Mucosa of stomach (tissue), 1 donor: ENCODE results near the gene EFNA5.

ENCODE experiments used
- H3K27me3 ChIP-seq: one replicate; pipeline ENCODE4 v1.7.0; 2013; ENCODE audit warnings: mild to moderate bottlenecking, low read length; ENCODE audit not compliant: control insufficient read depth, insufficient read depth
- H3K36me3 ChIP-seq: one replicate; pipeline ENCODE4 v1.7.0; 2013; ENCODE audit warnings: low read length; ENCODE audit not compliant: control insufficient read depth, insufficient read depth
- H3K4me1 ChIP-seq: one replicate; pipeline ENCODE4 v1.7.0; 2013; ENCODE audit warnings: mild to moderate bottlenecking, low read length; ENCODE audit not compliant: control insufficient read depth, insufficient read depth
- H3K4me3 ChIP-seq: one replicate; pipeline ENCODE4 v1.7.0; 2013; ENCODE audit warnings: low read length
- H3K9ac ChIP-seq: one replicate; pipeline ENCODE4 v1.7.0; 2013; ENCODE audit warnings: mild to moderate bottlenecking, low read length, moderate library complexity
- H3K9me3 ChIP-seq: one replicate; pipeline ENCODE4 v1.7.0; 2013; ENCODE audit warnings: mild to moderate bottlenecking, low read length, moderate library complexity; ENCODE audit not compliant: control insufficient read depth
- donor health status: Pancreatic carcinoma.

EFNA5 gene

DNA sequence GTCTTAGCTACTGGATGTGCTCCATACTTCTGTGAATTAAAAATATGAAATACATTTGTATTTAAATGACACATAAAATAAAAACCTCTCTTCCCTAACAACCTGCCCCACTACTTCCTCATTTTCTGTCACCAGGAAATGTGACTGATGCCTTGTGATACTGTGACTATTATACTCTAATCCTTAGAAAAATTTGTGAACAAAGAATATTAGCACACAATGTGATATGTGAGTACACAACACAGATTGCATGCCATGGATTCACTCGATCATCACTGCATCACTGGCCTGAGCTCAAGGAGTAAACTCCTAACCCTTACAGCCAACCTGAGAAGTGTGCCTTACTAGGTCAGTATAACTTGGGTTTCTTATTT, 281.0 kb downstream of the EFNA5 start:
- H3K9ac ChIP-seq, result no peak overlapping the region
- H3K9me3 ChIP-seq, result no peaks in the 10 kb centered on the region
- no peak overlapping the region for H3K4me3 ChIP-seq
- H3K27me3 ChIP-seq, result no peaks in the 10 kb centered on the region
- H3K4me1 ChIP-seq, result peaks cover 23% of the 10 kb centered on the region
- no peaks in the 10 kb centered on the region for H3K36me3 ChIP-seq

- no peaks in the 10 kb centered on the region for H3K27me3 ChIP-seq
- H3K4me3 ChIP-seq, result no peak overlapping the region
- H3K36me3 ChIP-seq, result no peaks in the 10 kb centered on the region
- no peak overlapping the region for H3K9ac ChIP-seq
- H3K9me3 ChIP-seq, result no peaks in the 10 kb centered on the region
- H3K4me1 ChIP-seq, result peaks cover 23% of the 10 kb centered on the region
Measured at GRCh38 chr5:107389130-107389774, 281.5 kb downstream of the EFNA5 start.

DNA sequence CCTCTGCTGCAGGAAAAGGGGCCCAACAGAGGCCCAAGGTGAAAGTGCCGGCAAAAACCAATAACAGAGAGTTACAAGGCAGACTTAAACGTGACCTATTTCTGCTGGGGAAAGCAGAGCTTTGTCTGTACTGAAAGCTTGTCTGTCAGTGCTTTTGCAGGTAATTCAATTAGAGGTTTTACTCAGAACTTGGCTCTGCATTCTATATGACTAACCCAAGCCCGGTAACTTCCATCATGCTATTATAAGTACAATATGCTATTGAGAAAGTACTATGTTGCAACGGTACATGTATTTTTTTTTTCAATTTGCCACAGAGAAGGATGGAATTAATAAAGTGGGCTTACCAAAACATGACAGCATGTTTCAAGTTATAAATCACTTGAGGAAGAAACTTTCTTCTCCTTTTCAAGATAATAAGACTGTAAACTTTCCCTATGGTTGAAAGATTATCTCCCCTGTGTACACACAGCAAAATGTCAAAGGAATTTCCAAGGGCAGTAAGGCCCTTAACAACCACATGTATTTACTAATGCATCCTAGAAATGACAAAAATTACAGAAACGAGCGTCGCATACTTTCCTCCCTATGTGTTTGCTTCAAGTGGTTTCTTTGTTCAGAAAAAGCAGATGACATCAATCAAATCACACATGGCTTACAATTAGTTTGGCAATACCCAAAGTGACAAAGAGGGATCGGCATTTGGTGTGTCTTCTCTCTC, 282.4 kb downstream of the EFNA5 start:
- no peak overlapping the region for H3K4me3 ChIP-seq
- peaks cover 23% of the 10 kb centered on the region for H3K4me1 ChIP-seq
- no peaks in the 10 kb centered on the region for H3K36me3 ChIP-seq
- no peaks in the 10 kb centered on the region for H3K27me3 ChIP-seq
- no peaks in the 10 kb centered on the region for H3K9me3 ChIP-seq
- no peak overlapping the region for H3K9ac ChIP-seq

GRCh38 chr5:107387526-107388140, 283.1 kb downstream of the EFNA5 start:
- Histone ChIP-seq H3K4me1 (peaks cover 23% of the 10 kb centered on the region), H3K27me3 (no peaks in the 10 kb centered on the region), H3K9ac (no peak overlapping the region), H3K4me3 (no peak overlapping the region), H3K9me3 (no peaks in the 10 kb centered on the region), H3K36me3 (no peaks in the 10 kb centered on the region)

- peaks cover 36% of the 10 kb centered on the region for H3K4me1 ChIP-seq
- no peak overlapping the region for H3K4me3 ChIP-seq
- no peaks in the 10 kb centered on the region for H3K9me3 ChIP-seq
- H3K36me3 ChIP-seq, result no peaks in the 10 kb centered on the region
- H3K27me3 ChIP-seq, result no peaks in the 10 kb centered on the region
- no peak overlapping the region for H3K9ac ChIP-seq
Measured at GRCh38 chr5:107385708-107386107, 285.0 kb downstream of the EFNA5 start.

DNA sequence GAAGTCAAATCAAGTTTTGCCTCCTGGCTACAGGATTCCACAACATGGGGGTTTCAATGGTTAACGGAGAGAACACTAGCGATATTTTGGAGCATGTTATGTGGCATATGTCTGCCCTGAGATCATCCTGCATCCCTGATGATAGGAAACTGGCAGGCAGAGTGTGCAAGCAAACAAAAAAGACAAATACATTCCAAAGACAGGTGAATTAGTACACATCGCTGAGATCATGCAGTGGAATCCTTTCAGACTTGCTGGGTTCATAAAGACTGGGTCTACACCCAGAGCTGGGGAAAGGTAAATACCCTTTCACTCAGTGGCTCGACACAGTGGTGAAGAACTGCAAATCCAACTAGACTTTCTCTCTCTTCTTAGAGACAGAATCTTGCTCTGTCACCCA, 286.5 kb downstream of the EFNA5 start:
- Histone ChIP-seq H3K36me3 (no peaks in the 10 kb centered on the region), H3K4me3 (no peak overlapping the region), H3K9ac (no peak overlapping the region)

GRCh38 chr5:107383414-107383813, 287.3 kb downstream of the EFNA5 start:
- Histone ChIP-seq H3K4me3 (no peak overlapping the region), H3K4me1 (peaks cover 24% of the 10 kb centered on the region), H3K27me3 (no peaks in the 10 kb centered on the region), H3K9ac (no peak overlapping the region), H3K9me3 (no peaks in the 10 kb centered on the region), H3K36me3 (no peaks in the 10 kb centered on the region)

More for the DNA sequence above, 286.5 kb downstream of the EFNA5 start:
- Histone ChIP-seq H3K9me3 (no peaks in the 10 kb centered on the region), H3K4me1 (peaks cover 33% of the 10 kb centered on the region), H3K27me3 (no peaks in the 10 kb centered on the region)

DNA sequence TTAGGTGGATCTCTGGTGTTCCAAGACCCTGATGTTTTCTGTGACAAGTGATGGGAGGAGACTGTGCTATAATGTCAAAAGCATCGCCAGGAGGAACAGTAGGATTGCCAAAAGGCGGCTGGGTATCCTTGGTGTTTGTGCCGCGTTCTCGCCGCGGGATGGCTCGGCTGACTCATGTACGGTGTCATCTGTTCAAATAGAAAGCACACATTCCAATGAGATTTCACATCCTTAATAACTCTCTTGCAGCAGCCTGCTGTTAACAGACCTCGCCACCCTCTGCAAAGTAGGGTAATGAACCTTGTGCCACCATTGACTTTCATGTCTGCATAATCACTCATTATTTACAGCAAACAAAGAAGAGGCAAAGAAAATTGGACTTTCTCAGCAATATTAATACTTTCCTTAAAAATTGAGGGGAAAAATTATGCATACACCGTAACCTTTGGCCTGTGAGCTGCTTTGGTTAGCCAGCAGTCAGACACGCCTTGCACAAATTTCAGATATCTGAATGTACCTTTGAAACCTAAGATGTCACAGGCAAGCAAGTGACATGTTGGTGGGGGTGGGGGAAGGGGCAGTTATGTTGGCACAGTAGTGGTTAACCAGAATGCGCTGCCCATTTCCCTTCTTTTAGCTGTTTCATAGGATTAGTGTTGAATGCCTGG, 289.4 kb downstream of the EFNA5 start:
- no peaks in the 10 kb centered on the region for H3K36me3 ChIP-seq
- peaks cover 18% of the 10 kb centered on the region for H3K4me1 ChIP-seq
- H3K4me3 ChIP-seq, result no peak overlapping the region
- no peaks in the 10 kb centered on the region for H3K9me3 ChIP-seq
- no peaks in the 10 kb centered on the region for H3K27me3 ChIP-seq
- no peak overlapping the region for H3K9ac ChIP-seq

DNA sequence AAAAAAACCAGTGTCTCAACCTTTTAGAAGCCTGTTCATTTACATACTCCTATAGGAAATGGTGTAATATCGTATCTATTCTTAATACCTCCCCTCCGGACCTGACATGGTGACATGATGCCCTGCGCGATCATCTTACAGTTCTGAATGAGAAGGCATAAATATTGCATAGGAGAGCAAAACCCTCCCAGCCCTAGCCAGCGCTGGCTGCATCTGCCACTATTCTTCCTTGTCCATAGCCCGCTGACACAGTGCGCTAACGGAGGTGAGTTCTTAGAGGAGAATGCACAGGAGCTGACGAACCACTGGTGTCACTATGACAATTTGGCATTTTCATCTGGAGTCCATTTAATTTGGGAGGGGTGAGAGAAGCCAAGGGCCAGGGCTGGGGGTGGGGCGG, 290.1 kb downstream of the EFNA5 start:
- H3K9ac ChIP-seq, result no peak overlapping the region
- H3K27me3 ChIP-seq, result no peaks in the 10 kb centered on the region
- no peak overlapping the region for H3K4me3 ChIP-seq
- H3K4me1 ChIP-seq, result peaks cover 18% of the 10 kb centered on the region
- H3K9me3 ChIP-seq, result no peaks in the 10 kb centered on the region
- H3K36me3 ChIP-seq, result no peaks in the 10 kb centered on the region

DNA sequence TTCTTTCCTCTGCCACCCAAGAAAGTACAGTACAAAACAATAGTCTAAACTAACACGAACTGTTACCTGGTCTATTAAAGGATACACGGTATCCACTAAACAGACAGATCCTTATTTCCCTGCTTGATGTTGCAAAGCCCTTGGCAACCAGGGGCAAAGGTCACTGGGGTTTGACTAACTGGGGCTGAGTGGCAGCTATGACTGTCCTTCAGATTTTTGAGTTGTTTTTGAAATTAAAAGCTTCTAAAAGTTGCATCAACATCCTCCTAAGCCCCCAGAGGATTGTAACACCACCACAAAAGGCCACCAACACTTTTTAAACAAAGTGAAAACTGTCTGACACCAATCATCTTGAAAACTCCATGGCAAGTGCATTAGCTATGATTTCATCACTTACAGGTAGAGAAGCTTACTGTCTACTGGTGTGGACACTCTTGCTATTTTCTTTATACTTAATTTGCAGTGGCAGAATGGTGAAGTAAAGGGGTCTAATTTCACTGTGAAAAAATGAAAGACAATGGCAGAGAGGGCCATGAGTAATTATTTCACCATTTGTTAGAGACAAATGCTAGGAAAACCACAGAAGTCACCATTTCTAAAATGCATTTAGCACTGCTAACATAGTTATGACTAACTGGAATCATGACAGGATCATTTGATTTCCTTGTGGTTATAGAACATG, 292.4 kb downstream of the EFNA5 start:
- no peaks in the 10 kb centered on the region for H3K27me3 ChIP-seq
- no peaks in the 10 kb centered on the region for H3K36me3 ChIP-seq
- H3K9ac ChIP-seq, result no peak overlapping the region
- H3K4me1 ChIP-seq, result peaks cover 18% of the 10 kb centered on the region
- no peaks in the 10 kb centered on the region for H3K9me3 ChIP-seq
- no peak overlapping the region for H3K4me3 ChIP-seq

GRCh38 chr5:107377277-107377609, 293.5 kb downstream of the EFNA5 start:
- no peaks in the 10 kb centered on the region for H3K9me3 ChIP-seq
- no peak overlapping the region for H3K4me3 ChIP-seq
- H3K9ac ChIP-seq, result no peak overlapping the region
- H3K36me3 ChIP-seq, result no peaks in the 10 kb centered on the region
- H3K27me3 ChIP-seq, result no peaks in the 10 kb centered on the region
- peaks cover 18% of the 10 kb centered on the region for H3K4me1 ChIP-seq
